OCI-LY1 (cell line): ENCODE measurements around the gene MSS51.
"Not testable (repeated sequence)": the region's sequence is repeated elsewhere in the genome, so short reads cannot be mapped to it uniquely, and the experiment has no call there.

Experiments
- H2AFZ ChIP-seq: fragments of 200-600 bp; sonication (generic), shearing (Covaris generic); 2 replicates; pipeline ENCODE4 v1.6.0; 2014; ENCODE audit warnings: antibody characterized with exemption, mild to moderate bottlenecking, low read length
- H3F3A ChIP-seq: fragments of 200-600 bp; sonication (generic), shearing (Covaris generic); 2 replicates; pipeline ENCODE4 v1.6.0; 2014; ENCODE audit warnings: mild to moderate bottlenecking, antibody characterized with exemption, low read length, moderate library complexity; ENCODE audit not compliant: insufficient read depth
- H3K27ac ChIP-seq: fragments of 200-600 bp; sonication (generic); 2 replicates; pipeline ENCODE4 v1.5.1; 2014; ENCODE audit warnings: low read length, mixed run types, mild to moderate bottlenecking, low read depth; ENCODE audit not compliant: poor library complexity, severe bottlenecking
- H3K27me3 ChIP-seq: fragments of 200-600 bp; sonication (generic); 2 replicates; pipeline ENCODE4 v1.6.0; 2014; ENCODE audit warnings: antibody characterized with exemption, mild to moderate bottlenecking, low read length, moderate library complexity; ENCODE audit not compliant: insufficient read depth
- H3K36me3 ChIP-seq: fragments of 200-600 bp; sonication (generic); 2 replicates; pipeline ENCODE4 v1.6.1; 2014; ENCODE audit warnings: mild to moderate bottlenecking, antibody characterized with exemption, low read length, moderate library complexity, mixed read lengths; ENCODE audit not compliant: insufficient read depth
- H3K4me1 ChIP-seq: fragments of 200-600 bp; sonication (generic); 2 replicates; pipeline ENCODE4 v1.5.1; 2014; ENCODE audit warnings: mild to moderate bottlenecking, low read length, moderate library complexity; ENCODE audit not compliant: insufficient read depth, severe bottlenecking
- H3K4me2 ChIP-seq: fragments of 200-600 bp; sonication (generic), shearing (Covaris generic); 2 replicates; pipeline ENCODE4 v1.6.1; 2014; ENCODE audit warnings: low read length
- H3K4me3 ChIP-seq: fragments of 200-600 bp; sonication (generic); 2 replicates; pipeline ENCODE4 v1.5.1; 2014; ENCODE audit warnings: low read length, low read depth, mild to moderate bottlenecking, mixed read lengths; ENCODE audit not compliant: poor library complexity, severe bottlenecking
- H3K79me2 ChIP-seq: fragments of 200-600 bp; shearing (Covaris generic); 2 replicates; pipeline ENCODE4 v1.6.1; 2016; ENCODE audit warnings: mixed run types, low read length, mixed read lengths; ENCODE audit not compliant: insufficient read depth
- H3K9ac ChIP-seq: fragments of 200-600 bp; sonication (generic), shearing (Covaris generic); 2 replicates; pipeline ENCODE4 v1.6.1; 2014; ENCODE audit warnings: mild to moderate bottlenecking, low read length, mixed read lengths
- H3K9me2 ChIP-seq: fragments of 200-600 bp; sonication (generic), shearing (Covaris generic); 2 replicates; pipeline ENCODE4 v1.6.1; 2014; ENCODE audit warnings: low read depth, mild to moderate bottlenecking, low read length, mixed read lengths
- H3K9me3 ChIP-seq: fragments of 200-600 bp; shearing (Covaris generic); 2 replicates; pipeline ENCODE4 v1.6.1; 2014; ENCODE audit warnings: low read length, mixed read lengths
- H4K20me1 ChIP-seq: fragments of 200-600 bp; sonication (generic), shearing (Covaris generic); 2 replicates; pipeline ENCODE4 v1.6.0; 2016; ENCODE audit warnings: mild to moderate bottlenecking, low read length; ENCODE audit not compliant: insufficient read depth
- CTCF ChIP-seq: fragments of 200-600 bp; sonication (generic), shearing (Covaris generic); IDR thresholded peaks from 2 replicates; pipeline ENCODE4 v1.5.1; 2017; ENCODE audit warnings: mild to moderate bottlenecking, antibody characterized with exemption, low read length, moderate library complexity, mixed read lengths
- EZH2 ChIP-seq: fragments of 200-600 bp; sonication (generic), shearing (Covaris generic); IDR thresholded peaks from 2 replicates; pipeline ENCODE4 v1.8.0; 2017; ENCODE audit warnings: borderline replicate concordance, mixed run types, mild to moderate bottlenecking, antibody characterized with exemption, low read length, moderate library complexity, mixed read lengths

The MSS51 gene

GRCh38 chr10:73399063-73399462 lies 34.3 kb downstream of the MSS51 start:
- no peak for TF ChIP-seq EZH2
- Histone ChIP-seq H3K9ac (no peak overlapping the region), H3K27ac (no peak overlapping the region), H3K4me3 (no peak overlapping the region), H3K36me3 (peaks cover 47% of the 10 kb centered on the region), H3K4me2 (no peak overlapping the region), H3K4me1 (no peaks in the 10 kb centered on the region), H4K20me1 (no peaks in the 10 kb centered on the region), H2AFZ (no peak overlapping the region), H3K9me2 (no peaks in the 10 kb centered on the region; the same call in 1 of the 2 replicates), H3K27me3 (no peaks in the 10 kb centered on the region), H3F3A (no peaks in the 10 kb centered on the region), H3K9me3 (no peaks in the 10 kb centered on the region), H3K79me2 (peaks cover 29% of the 10 kb centered on the region)

- peaks cover 18% of the 10 kb centered on the region for H3K79me2 ChIP-seq
- H3K27ac ChIP-seq: no peak overlapping the region
- no peak overlapping the region for H3K9ac ChIP-seq
- no peak overlapping the region for H3K4me2 ChIP-seq
- no peaks in the 10 kb centered on the region for H4K20me1 ChIP-seq
- no peaks in the 10 kb centered on the region; the same call in 1 of the 2 replicates for H3K9me2 ChIP-seq
- H3F3A ChIP-seq: no peaks in the 10 kb centered on the region
- no peaks in the 10 kb centered on the region for H3K4me1 ChIP-seq
- no peaks in the 10 kb centered on the region for H3K27me3 ChIP-seq
- no peaks in the 10 kb centered on the region for H3K9me3 ChIP-seq
- H3K36me3 ChIP-seq: peaks cover 47% of the 10 kb centered on the region
- no peak overlapping the region for H3K4me3 ChIP-seq
- TF ChIP-seq EZH2 (no peak), CTCF (no peak)
- H2AFZ ChIP-seq: no peak overlapping the region
These were observed 35.3 kb downstream of the MSS51 start for GRCh38 chr10:73398024-73398423.

- not testable (repeated sequence) for H4K20me1 ChIP-seq, H3K9me2 ChIP-seq, H3K9ac ChIP-seq, H3K4me1 ChIP-seq, H3K27me3 ChIP-seq, H3F3A ChIP-seq, H2AFZ ChIP-seq, H3K4me3 ChIP-seq, H3K79me2 ChIP-seq, H3K9me3 ChIP-seq, H3K27ac ChIP-seq, H3K4me2 ChIP-seq
- H3K36me3 ChIP-seq: peaks cover 65% of the 10 kb centered on the region
These were observed 39.0 kb downstream of the MSS51 start for GRCh38 chr10:73394325-73394724.

GRCh38 chr10:73388228-73388627 lies 45.1 kb downstream of the MSS51 start:
- Histone ChIP-seq H2AFZ (no peak overlapping the region), H3K4me1 (no peaks in the 10 kb centered on the region), H3K36me3 (peaks cover 75% of the 10 kb centered on the region), H3F3A (no peaks in the 10 kb centered on the region), H3K4me3 (no peak overlapping the region), H3K27ac (no peak overlapping the region), H3K79me2 (0 out of 2 replicates have a peak, but pooled peaks cover 5% of the 10 kb centered on the region), H4K20me1 (no peaks in the 10 kb centered on the region), H3K27me3 (no peaks in the 10 kb centered on the region), H3K9me3 (no peaks in the 10 kb centered on the region), H3K4me2 (no peak overlapping the region), H3K9me2 (no peaks in the 10 kb centered on the region), H3K9ac (no peak overlapping the region)
- TF ChIP-seq CTCF: no peak
- TF ChIP-seq EZH2: no peak
